GM06990 (cell line): ENCODE results near the gene LPCAT2.

Source experiments
- DNase-seq: peaks from one replicate; pipeline ENCODE4 v3.0.0-alpha.2; 2011; ENCODE audit not compliant: insufficient read length; ENCODE audit errors: extremely low read depth
- H3K27me3 ChIP-seq: replicated peaks from 2 replicates; pipeline ENCODE4 v1.6.0; 2011; ENCODE audit warnings: low read length; ENCODE audit not compliant: control insufficient read depth, insufficient read depth
- H3K36me3 ChIP-seq: 2 replicates; pipeline ENCODE4 v1.5.1; 2011; ENCODE audit warnings: low read length; ENCODE audit not compliant: control insufficient read depth, insufficient read depth
- H3K4me3 ChIP-seq: replicated peaks from 2 replicates; pipeline ENCODE4 v1.5.1; 2011; ENCODE audit warnings: low read depth, mild to moderate bottlenecking, control low read depth, low read length
- CTCF ChIP-seq: IDR thresholded peaks from 2 replicates; pipeline ENCODE4 v1.5.1; 2011; ENCODE audit warnings: low read length, control low read depth, mild to moderate bottlenecking, inconsistent platforms; ENCODE audit not compliant: insufficient read depth, poor library complexity, severe bottlenecking

The LPCAT2 gene

GRCh38 chr16:55574811-55575210, 65.9 kb downstream of the LPCAT2 start:
- Histone ChIP-seq H3K36me3 (no peaks in the 10 kb centered on the region), H3K4me3 (no peak overlapping the region), H3K27me3 (no peaks in the 10 kb centered on the region)
- no peak for DNase-seq
- no peak for TF ChIP-seq CTCF

- Histone ChIP-seq H3K27me3 (no peaks in the 10 kb centered on the region), H3K4me3 (no peak overlapping the region), H3K36me3 (no peaks in the 10 kb centered on the region)
- TF ChIP-seq CTCF, result no peak
- no peak for DNase-seq
Measured at GRCh38 chr16:55575496-55575895, 66.6 kb downstream of the LPCAT2 start.

- H3K36me3 ChIP-seq, result no peaks in the 10 kb centered on the region
- TF ChIP-seq CTCF, result no peak
- no peak for DNase-seq
- H3K4me3 ChIP-seq, result no peak overlapping the region
- H3K27me3 ChIP-seq, result no peaks in the 10 kb centered on the region
Measured at GRCh38 chr16:55576384-55576783, 67.5 kb downstream of the LPCAT2 start.

- no peaks in the 10 kb centered on the region for H3K36me3 ChIP-seq
- DNase-seq, result no peak
- H3K27me3 ChIP-seq, result no peaks in the 10 kb centered on the region
- no peak overlapping the region for H3K4me3 ChIP-seq
- TF ChIP-seq CTCF, result no peak
Measured at GRCh38 chr16:55577887-55578286, 69.0 kb downstream of the LPCAT2 start.

- no peak for DNase-seq
- TF ChIP-seq CTCF, result no peak
- Histone ChIP-seq H3K36me3 (no peaks in the 10 kb centered on the region), H3K27me3 (no peaks in the 10 kb centered on the region), H3K4me3 (no peak overlapping the region)
Measured at GRCh38 chr16:55585631-55586030, 76.8 kb downstream of the LPCAT2 start.

- no peak for TF ChIP-seq CTCF
- Histone ChIP-seq H3K27me3 (no peaks in the 10 kb centered on the region), H3K36me3 (no peaks in the 10 kb centered on the region), H3K4me3 (no peak overlapping the region)
- DNase-seq, result no peak
Measured at GRCh38 chr16:55588799-55589198, 79.9 kb downstream of the LPCAT2 start.
